Lung (tissue), 12 donors: ENCODE results near the gene GAS6. TPM values are rescaled to one million over a fixed set of nuclear protein-coding genes. Genes with fewer than 3 reads are reported as not detected.

Experiments
- ATAC-seq: fragments of 200-7000 bp; cut with Tn5 transposase; one replicate; pipeline ENCODE4 v1.9.1; 2020; ENCODE audit warnings: moderate number of reproducible peaks; ENCODE audit not compliant: insufficient read depth, low FRiP score
- DNase-seq, 3 donors: peaks; one replicate each; pipeline ENCODE4 v3.0.0-alpha.2; 2013 to 2017
- H3K27ac ChIP-seq, 2 donors: one replicate each; pipeline ENCODE4 v1.5.1; 2013; ENCODE audit warnings: mild to moderate bottlenecking in 2 of 2, moderate library complexity in 2 of 2, control low read depth in 1 of 2, inconsistent platforms in 1 of 2, low read depth in 1 of 2, low read length in 1 of 2
- H3K27me3 ChIP-seq, 3 donors: one replicate each; pipeline ENCODE4 v1.5.1; 2013; ENCODE audit warnings: low read length in 2 of 3; ENCODE audit not compliant: control insufficient read depth in 3 of 3, insufficient read depth in 3 of 3
- H3K36me3 ChIP-seq, 4 donors: one replicate each; pipeline ENCODE4 v1.5.1; 2013; ENCODE audit warnings: low read length in 4 of 4, mild to moderate bottlenecking in 1 of 4, moderate library complexity in 1 of 4; ENCODE audit not compliant: control insufficient read depth in 4 of 4, insufficient read depth in 4 of 4
- H3K4me1 ChIP-seq, 5 donors: one replicate each; pipeline ENCODE4 v1.5.1; 2013; ENCODE audit warnings: low read length in 5 of 5, mild to moderate bottlenecking in 2 of 5, moderate library complexity in 1 of 5; ENCODE audit not compliant: control insufficient read depth in 5 of 5, insufficient read depth in 5 of 5
- H3K4me3 ChIP-seq: one replicate; pipeline ENCODE4 v1.5.1; 2013; ENCODE audit warnings: mild to moderate bottlenecking, control low read depth, moderate library complexity
- H3K9ac ChIP-seq, 2 donors: one replicate each; pipeline ENCODE4 v1.5.1; 2013; ENCODE audit warnings: low read length in 2 of 2, control low read depth in 1 of 2; ENCODE audit not compliant: insufficient read depth in 1 of 2
- H3K9me3 ChIP-seq, 4 donors: one replicate each; pipeline ENCODE4 v1.5.1; 2013; ENCODE audit warnings: low read length in 3 of 4, mild to moderate bottlenecking in 1 of 4, moderate library complexity in 1 of 4; ENCODE audit not compliant: control insufficient read depth in 4 of 4, insufficient read depth in 3 of 4
- WGBS, 2 donors: extraction: QIAGEN DNeasy Blood & Tissue Kit; methylation state at CpG; one replicate each; pipeline ENCODE4 v1.1.7; 2013; 5-methylcytosine and 5-hydroxymethylcytosine counted together
- polyA plus RNA-seq, 2 donors: library from polyadenylated mRNA; stranded (reverse); fragments of 200-250 nt; gene quantifications; one replicate each; pipeline ENCODE4 v1.2.1, GENCODE V29; 2013
- total RNA-seq, 2 donors: library from RNA; depleted of rRNA in 1 of 2; stranded (reverse); fragments of >200 nt in 1 of 2; gene quantifications; one replicate each; pipeline ENCODE4 v1.2.1, GENCODE V29; 2014 to 2021
- TF ChIP-seq, protein P1 (sequence below): IDR thresholded peaks from 2 replicates; pipeline ENCODE4 v1.5.1; 2012; ENCODE audit warnings: mild to moderate bottlenecking; ENCODE audit errors: control extremely low read depth, extremely low read depth
- donor health status: control.
- donor health status: control.
- donor health status: Bipolar disorder and iron deficiency.
- donor health status: healthy.
- donor health status: DM: yes; HTN: yes; CAD: no.

GAS6 gene
- total and polyA plus RNA-seq, 4 donors, result 61.8 to 107 (median 76.1) TPM

DNA sequence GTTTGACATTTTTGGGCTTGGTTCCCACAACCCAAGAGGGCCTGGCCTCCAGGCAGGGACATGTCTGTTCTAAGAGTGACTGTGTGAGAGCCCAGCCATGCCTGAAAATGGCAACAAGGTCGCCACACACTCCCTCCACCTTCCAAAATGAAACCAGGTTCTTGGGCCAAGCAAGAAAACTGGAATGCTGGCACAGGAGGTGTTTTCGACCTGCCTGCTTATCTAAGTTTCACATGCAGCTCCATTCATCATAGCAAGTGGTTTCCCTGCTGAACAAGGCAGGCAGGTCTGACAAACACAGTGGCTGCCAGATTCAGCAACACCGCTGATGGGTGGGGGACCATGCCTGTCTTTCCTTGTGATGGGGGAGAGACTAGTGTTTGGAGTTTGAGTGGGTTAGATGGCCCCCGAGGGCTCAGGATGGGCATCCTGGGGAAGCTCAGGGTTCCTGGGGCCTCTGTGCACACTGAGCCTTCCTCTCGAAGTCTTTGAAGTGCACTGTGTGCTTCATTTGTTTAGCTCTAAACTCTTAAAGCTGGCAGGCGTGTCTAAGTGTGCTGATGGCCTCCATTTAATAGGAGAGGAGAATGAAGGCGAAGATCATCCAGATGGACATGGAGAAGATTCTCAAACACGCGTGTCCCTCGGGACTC lies 17.9 kb upstream of the GAS6 start:
- WGBS, 2 donors, result 32 to 46% methylated on average over 10 of the region's 10 CpGs
- no peak for ATAC-seq

DNA sequence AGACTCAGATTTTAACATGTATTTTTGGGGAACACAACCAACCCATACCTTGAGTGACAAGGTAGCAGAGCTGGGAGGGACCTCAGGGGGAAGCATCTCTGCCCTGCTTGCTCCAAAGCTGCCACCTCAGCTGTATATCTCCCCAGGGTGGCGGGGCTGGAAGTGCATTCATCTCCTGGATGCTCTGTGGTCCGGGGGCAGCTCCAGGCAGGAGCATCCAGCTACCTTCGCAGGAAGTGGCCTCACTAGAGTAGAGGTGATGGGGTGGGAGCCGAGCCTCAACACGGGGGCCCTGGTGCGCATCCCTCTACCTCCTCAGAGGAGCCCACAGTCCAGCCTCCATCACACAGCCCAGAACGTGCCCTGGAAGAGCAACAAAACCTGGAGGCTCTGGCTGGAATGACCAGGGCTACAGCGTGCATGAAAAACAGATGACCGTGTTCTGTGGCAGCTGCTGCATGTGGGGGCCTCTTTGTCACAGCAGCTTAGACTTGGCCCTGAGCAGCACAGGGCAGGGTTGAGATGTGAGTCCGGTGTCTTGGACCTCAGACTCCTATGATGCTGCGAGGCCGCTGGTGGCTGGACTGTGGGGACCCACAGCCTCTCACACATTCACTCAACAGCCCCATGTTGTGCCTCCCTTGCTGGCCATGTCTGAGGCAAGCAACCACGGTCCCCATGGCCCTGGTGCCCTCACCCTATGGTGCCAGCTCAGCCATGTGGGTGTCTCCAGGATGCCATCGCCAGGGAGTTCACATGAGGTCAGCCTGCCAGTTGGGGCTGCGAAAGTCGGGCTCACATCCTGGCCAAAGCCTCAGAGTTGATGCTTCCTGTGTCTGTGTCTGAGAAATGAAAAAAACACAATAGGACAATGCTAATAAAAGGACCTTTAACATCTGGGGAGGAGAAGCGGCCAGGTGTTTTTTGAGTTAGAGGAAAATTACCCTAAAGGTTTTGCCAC lies 17.1 kb upstream of the GAS6 start:
- 75 to 77% methylated on average over 17 of the region's 17 CpGs for WGBS, 2 donors
- H3K4me3 ChIP-seq, result no peak overlapping the region
- H3K27ac ChIP-seq, result peak overlapping the region in 1 of 2 donors; percentile 81
- no peaks in the 10 kb centered on the region for H3K27me3 ChIP-seq
- H3K9ac ChIP-seq, result no peak overlapping the region
- H3K9me3 ChIP-seq, result no peaks in the 10 kb centered on the region
- H3K4me1 ChIP-seq, result peaks cover 6 to 22% (median 15%) of the 10 kb centered on the region in 5 donors
- TF ChIP-seq, protein P1, sequence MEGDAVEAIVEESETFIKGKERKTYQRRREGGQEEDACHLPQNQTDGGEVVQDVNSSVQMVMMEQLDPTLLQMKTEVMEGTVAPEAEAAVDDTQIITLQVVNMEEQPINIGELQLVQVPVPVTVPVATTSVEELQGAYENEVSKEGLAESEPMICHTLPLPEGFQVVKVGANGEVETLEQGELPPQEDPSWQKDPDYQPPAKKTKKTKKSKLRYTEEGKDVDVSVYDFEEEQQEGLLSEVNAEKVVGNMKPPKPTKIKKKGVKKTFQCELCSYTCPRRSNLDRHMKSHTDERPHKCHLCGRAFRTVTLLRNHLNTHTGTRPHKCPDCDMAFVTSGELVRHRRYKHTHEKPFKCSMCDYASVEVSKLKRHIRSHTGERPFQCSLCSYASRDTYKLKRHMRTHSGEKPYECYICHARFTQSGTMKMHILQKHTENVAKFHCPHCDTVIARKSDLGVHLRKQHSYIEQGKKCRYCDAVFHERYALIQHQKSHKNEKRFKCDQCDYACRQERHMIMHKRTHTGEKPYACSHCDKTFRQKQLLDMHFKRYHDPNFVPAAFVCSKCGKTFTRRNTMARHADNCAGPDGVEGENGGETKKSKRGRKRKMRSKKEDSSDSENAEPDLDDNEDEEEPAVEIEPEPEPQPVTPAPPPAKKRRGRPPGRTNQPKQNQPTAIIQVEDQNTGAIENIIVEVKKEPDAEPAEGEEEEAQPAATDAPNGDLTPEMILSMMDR, result no peak
- ATAC-seq (peak; percentile 5), DNase-seq (no peak)
- no peaks in the 10 kb centered on the region for H3K36me3 ChIP-seq

More for the DNA sequence above, 17.9 kb upstream of the GAS6 start:
- no peaks in the 10 kb centered on the region for H3K9me3 ChIP-seq
- peak in 2 of 3 donors; percentile 31 to 76 for DNase-seq
- peak overlapping the region; percentile 43 to 81 for H3K27ac ChIP-seq
- no peaks in the 10 kb centered on the region for H3K36me3 ChIP-seq
- H3K4me3 ChIP-seq, result no peak overlapping the region
- H3K9ac ChIP-seq, result no peak overlapping the region
- peaks cover 6 to 22% (median 15%) of the 10 kb centered on the region in 5 donors for H3K4me1 ChIP-seq
- TF ChIP-seq, protein P1, result no peak
- H3K27me3 ChIP-seq, result no peaks in the 10 kb centered on the region

DNA sequence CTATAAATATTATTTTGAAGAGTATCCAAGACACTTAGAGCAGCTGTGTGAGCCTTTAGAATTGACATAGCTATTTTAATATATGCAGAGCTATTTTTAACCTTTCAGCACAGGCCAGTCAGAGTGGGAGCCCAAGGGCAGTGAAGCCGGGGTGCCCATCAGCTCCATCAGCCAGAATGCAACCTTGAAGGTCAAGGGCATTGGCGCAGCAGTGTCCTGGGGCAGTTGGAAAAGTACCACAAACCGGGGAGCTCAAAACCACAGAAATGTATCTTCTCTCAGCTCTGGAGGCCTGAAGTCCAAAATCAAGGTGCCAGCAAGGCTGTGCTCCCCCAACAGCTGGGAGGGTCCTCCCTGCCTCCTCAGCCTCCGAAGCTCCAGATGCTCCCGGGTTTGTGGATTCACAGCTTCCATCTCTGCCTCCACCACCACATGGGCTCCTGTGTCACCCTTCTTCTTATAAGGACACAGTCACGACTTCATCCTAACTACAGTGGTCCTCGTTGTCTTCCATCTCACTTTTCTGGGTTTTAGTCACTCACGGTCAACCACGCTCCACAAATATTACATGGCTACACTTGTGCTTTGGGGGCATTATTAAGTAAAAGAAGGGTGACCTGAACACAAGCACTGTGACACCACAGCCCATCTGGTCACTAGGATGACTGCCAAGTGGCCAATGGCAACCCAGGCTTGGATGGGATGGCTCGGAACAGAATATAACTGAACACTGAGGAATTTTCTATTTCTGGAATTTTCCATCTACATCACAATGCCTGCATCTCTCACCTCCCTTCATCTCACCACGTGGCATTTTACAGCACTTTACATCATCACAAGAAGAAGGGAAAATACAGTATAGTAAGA lies 15.9 kb upstream of the GAS6 start:
- peak overlapping the region in 1 of 2 donors; percentile 48 for H3K27ac ChIP-seq
- ATAC-seq (no peak), DNase-seq (no peak)
- 88 to 90% methylated on average over 11 of the region's 11 CpGs for WGBS, 2 donors
- H3K9me3 ChIP-seq, result no peaks in the 10 kb centered on the region
- TF ChIP-seq, protein P1, result no peak
- peaks cover 6 to 22% (median 15%) of the 10 kb centered on the region in 5 donors for H3K4me1 ChIP-seq
- H3K4me3 ChIP-seq, result no peak overlapping the region
- H3K27me3 ChIP-seq, result no peaks in the 10 kb centered on the region
- H3K9ac ChIP-seq, result no peak overlapping the region
- H3K36me3 ChIP-seq, result no peaks in the 10 kb centered on the region
